WI38 (cell line): ENCODE measurements around the gene UBE2E2.

Experiments used
- H3K4me3 ChIP-seq: 2 replicates; pipeline ENCODE4 v1.5.1; 2011; ENCODE audit warnings: low read depth, mild to moderate bottlenecking, control low read depth, low read length
- TF ChIP-seq, protein P1 (sequence below): IDR thresholded peaks from 2 replicates; pipeline ENCODE4 v1.5.1; 2012; ENCODE audit warnings: low read depth, mild to moderate bottlenecking, control low read depth, low read length

The UBE2E2 gene

DNA sequence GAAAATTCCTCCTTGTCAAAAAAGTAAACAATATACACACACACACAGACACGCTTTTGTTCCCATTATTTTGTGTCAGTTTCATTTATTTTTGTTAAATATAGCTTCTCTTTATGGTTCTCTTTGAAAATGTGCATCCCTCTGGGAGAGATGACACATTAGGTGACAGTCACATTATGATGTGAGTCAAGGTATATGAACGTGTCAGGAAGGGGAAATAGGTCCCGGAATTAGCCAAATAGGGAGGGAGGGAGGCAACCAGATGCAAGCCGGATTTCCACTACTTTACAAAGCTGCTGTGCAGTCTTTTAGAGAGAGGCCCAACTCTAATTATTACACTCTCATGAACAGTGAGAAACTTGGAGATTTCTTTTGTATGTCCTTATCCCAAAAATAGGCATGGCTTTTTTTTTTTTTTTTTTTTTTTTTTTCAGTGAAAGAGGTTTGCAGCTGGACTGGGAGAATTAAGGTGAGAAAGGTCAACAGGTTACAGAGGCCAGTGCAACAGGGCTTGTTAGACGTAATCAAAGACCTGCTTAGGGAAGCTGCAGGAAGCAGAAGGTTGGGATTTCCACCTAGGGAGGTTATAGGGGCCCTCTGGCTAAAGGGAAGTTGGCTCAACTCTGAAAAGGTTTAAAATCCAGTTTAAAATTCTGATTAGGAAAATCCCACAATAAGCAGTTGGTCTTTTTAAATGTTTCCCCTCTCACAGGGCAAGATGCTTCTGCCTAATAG is 362.1 kb downstream of the UBE2E2 start:
- no peak overlapping the region for H3K4me3 ChIP-seq
- TF ChIP-seq, protein P1, sequence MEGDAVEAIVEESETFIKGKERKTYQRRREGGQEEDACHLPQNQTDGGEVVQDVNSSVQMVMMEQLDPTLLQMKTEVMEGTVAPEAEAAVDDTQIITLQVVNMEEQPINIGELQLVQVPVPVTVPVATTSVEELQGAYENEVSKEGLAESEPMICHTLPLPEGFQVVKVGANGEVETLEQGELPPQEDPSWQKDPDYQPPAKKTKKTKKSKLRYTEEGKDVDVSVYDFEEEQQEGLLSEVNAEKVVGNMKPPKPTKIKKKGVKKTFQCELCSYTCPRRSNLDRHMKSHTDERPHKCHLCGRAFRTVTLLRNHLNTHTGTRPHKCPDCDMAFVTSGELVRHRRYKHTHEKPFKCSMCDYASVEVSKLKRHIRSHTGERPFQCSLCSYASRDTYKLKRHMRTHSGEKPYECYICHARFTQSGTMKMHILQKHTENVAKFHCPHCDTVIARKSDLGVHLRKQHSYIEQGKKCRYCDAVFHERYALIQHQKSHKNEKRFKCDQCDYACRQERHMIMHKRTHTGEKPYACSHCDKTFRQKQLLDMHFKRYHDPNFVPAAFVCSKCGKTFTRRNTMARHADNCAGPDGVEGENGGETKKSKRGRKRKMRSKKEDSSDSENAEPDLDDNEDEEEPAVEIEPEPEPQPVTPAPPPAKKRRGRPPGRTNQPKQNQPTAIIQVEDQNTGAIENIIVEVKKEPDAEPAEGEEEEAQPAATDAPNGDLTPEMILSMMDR: no peak

DNA sequence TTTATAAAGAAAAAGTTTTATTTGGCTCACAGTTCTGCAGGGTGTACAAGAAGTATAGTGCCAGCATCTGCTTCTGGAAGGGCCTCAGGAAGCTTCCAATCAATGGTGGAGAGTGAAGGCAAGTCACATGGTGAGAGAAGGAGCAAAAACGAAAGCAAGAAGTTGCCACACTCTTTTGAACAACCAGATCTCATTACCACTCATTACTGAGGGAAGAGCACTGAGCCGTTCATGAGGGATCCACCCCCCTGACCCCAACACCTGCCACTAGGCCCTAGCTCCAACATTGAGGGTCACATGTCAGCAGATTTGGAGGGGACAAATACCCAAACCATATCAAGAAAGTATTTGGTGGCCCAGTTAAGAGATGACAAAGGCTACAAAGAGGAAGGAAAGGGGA is 363.4 kb downstream of the UBE2E2 start:
- TF ChIP-seq, protein P1: no peak
- H3K4me3 ChIP-seq: no peak overlapping the region

DNA sequence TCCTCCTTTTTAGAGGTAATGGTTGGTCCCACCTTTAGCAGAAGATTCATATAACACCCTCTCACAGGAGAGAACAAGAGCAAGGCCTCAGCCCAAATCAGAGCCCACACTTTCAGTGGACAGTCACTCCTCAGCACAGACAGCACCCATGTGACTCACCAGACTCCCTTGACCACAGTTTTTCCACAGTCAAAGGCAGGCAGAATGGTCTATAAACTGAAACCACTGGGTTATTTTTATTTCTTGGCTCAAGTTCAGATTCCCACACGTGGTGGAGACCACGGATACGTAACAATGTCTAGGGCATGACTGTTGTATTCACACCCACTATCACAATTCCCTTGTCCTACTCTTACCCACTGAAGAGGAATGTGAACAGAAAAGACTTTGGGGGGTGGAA is 364.8 kb downstream of the UBE2E2 start:
- TF ChIP-seq, protein P1: no peak
- no peak overlapping the region for H3K4me3 ChIP-seq

DNA sequence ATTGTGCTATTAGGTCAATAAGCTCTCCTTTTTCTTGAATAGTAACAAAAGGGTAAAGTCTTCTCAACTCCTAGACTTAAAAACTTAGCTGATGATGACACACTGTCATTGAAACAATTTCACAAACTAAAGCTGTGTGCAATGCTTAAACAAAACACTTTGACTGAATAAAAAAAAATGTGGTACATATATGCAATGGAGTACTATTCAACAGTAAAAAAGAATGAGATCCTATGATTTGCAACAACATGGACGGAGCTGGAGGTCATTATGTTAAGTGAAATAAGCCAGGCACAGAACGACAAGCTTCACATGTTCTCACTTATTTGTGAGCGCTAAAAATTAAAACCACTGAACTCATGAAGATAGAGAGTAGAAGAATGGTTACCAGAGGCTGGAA is 370.7 kb downstream of the UBE2E2 start:
- no peak overlapping the region for H3K4me3 ChIP-seq
- TF ChIP-seq, protein P1: no peak

DNA sequence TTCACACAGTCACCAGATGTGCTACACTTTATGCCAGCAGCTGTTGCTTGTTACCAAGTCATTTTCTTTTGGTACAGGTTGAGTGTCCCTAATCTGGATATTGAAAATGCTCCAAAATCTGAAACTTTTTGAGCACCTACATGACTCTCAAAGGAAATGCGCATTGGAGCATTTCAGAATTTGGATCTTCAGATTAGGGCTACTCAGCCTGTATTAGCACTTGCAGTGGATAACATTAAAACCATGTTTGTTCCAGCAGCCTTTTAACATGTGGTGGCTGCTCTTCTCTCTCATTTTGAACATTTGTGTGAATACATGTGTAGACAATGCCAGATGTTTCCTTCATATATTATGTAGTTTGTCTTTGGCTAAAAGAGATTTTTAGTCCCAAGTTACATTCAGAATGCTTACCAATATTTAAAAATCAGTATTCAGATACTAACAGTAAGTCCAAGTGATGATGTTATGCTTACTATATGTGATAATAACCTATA is 371.7 kb downstream of the UBE2E2 start:
- TF ChIP-seq, protein P1: no peak
- no peak overlapping the region for H3K4me3 ChIP-seq

DNA sequence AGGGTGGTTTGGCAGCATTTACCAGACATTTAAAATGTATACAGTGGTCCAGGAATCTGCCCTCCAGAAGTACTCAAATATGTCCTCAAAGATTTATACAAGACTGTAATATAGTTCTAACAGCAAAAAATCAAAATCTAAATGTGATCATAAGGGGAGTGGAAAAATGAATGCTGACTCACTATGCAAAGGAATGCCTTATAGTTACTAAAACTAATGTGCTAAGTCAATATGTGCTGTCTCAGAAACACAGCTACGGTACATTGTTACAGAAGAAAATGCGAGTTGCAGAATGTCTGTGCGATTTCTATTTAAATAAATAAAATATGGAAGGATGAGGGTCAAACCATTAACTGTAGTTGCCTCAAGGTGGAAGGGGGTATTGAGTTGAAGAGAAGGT is 372.6 kb downstream of the UBE2E2 start:
- no peak overlapping the region for H3K4me3 ChIP-seq
- TF ChIP-seq, protein P1: no peak

DNA sequence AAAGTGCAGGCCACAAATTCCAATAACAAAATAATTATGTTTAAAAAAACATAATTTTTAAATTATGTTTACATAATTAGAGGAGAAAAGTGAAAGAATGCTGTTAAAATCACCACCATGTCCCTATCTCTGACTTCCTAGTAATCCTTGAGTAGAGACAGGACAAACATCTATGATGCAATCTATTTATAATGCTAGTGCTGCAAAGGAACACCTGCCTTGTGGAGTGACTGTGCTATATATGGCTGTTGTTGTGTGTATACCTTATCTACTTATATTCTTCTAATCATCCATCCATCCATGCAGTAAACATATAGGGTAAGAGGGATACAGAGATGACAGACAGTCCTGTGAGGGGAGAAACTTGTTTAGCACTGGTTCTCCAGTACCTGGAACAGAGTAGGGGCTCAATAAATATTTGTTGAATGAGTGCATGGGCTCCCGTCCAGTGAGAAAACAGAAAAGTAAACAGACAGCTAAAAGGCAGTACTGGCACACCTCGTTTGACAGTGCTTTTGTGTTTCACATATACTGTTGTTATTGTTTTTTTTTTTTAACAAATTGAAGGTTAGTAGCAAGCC is 373.3 kb downstream of the UBE2E2 start:
- H3K4me3 ChIP-seq: no peak overlapping the region
- TF ChIP-seq, protein P1: no peak
